HG03039 (cell line): Measurements from ENCODE around the gene IVNS1ABP.

ENCODE experiments used
- ATAC-seq: cut with Tn5 transposase; IDR thresholded peaks from one replicate; pipeline ENCODE4 v1.9.1; 2021; ENCODE audit warnings: mild to moderate bottlenecking, moderate library complexity; ENCODE audit not compliant: unreplicated experiment

The IVNS1ABP gene

GRCh38 chr1:185295091-185295490, 22.0 kb downstream of the IVNS1ABP start:
- no peak for ATAC-seq

DNA sequence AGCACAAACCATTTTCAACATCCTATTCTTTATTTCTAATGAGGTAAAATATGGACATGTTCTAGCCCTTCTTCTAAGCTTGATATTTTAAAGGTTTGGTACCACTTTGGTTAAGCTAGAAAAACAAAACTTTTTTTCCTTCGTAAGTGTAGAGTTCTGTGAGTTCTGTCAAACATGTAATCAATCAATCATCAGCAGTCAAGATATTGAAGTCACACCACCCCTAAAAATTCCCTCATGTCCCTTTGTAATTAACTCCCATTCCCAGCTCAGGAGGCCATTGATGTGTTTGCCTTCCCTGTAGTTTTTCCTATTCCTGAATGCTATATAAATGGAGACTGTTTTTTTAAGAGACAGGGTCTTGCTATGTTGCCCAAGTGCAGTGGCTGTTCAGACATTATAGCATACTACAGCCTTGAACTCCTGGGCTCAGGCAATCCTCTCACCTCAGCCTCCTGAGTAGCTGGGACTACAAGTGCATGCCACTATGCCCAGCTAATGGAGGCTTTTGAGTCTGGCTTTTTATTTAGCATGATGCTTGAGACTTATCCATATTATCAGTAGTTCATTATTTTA, 23.0 kb downstream of the IVNS1ABP start:
- ATAC-seq, result no peak

- ATAC-seq, result no peak
These were observed 24.8 kb downstream of the IVNS1ABP start for GRCh38 chr1:185292237-185292636.

DNA sequence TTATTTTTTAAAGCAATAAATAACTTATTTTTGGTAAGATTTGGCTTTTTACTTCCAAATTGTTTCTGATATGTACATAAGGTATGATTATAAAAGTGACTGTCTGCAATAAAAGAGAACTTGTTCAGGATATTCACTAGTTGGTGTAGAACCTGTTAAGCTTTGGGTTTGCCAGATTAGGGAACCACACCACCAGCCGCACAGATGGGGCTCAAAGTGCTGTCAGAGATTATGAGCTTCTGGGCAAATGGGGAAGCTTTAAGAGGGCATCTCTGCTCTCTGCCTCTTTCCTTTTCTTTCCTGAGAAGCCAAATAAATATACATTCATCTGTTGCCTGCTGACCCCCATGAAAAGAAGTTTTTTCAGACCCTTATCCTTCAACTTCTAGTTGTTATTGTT, 25.4 kb downstream of the IVNS1ABP start:
- no peak for ATAC-seq

- no peak for ATAC-seq
These were observed 25.9 kb downstream of the IVNS1ABP start for GRCh38 chr1:185291159-185291558.

DNA sequence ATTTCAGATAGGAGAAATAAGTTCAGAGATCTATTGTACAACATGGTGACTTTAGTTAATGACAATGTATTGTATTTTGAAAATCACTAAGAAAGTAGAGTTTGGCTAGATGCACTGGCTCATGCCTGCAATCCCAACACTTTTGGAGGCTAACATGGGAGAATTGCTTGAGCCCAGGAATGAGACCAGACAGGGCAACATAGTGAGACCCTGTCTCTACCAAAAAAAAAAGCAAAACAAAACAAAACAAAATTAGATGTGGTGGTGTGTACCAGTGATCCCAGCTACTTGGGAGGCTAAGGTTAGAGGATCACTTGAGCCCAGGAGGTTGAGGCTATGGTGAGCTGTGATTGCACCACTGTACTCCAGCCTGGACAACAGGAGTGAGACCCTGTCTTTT, 27.2 kb downstream of the IVNS1ABP start:
- ATAC-seq, result no peak

GRCh38 chr1:185288435-185288834, 28.6 kb downstream of the IVNS1ABP start:
- no peak for ATAC-seq

- no peak for ATAC-seq
These were observed 29.6 kb downstream of the IVNS1ABP start for GRCh38 chr1:185287451-185287850.

DNA sequence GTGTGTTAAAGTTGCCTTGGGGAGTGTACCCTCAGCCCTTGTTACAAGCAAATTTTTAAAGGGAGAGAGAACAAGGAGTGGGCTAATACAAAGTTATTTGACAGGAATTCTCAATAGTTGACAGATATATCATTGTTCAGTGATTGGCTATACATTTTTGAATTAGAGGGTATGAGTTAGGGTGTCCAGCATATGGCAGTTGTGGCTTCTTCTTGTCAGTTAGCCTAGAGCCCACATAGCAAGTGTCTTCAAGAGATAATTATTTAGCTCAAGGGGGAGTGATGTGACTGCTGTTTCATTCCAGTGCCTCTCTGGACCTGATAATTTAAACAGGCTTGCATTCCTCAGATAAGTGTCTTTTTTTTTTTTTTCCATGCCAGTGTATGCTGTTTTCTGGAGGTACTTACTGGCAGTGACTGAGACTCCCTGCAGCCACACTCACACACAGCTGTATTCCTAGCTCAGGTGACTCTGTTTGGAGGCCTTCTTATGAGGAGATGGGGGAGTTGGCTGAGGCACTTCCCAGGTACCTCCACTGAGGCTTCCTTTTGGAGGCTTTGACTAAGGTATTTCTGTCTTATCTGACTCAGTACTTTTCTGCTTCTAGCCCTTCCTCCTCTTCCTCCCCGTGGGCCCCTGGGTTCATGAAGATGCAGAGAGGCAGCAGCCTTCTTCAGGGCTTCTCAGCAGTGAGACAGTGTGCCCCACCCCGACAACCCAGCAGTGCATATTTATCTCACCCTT, 32.3 kb downstream of the IVNS1ABP start:
- no peak for ATAC-seq

DNA sequence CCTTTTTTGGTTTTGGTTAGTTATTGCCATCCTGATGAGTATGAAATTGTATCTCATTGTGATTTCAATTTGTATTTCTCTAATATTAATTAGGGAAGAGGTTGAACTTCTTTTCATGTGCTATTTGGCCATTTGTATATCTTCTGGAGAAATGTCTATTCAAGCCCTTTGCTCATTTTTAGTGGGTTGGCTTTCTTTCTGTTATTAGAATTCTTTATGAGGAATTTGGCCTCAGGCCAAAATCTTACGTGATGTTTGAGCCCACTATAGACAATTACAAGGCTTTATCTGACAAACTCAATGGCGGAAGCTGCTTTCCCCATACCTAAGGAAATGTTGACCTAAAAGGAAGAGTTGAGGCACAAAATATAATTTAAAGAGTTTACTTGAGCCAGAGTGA, 32.9 kb downstream of the IVNS1ABP start:
- no peak for ATAC-seq

DNA sequence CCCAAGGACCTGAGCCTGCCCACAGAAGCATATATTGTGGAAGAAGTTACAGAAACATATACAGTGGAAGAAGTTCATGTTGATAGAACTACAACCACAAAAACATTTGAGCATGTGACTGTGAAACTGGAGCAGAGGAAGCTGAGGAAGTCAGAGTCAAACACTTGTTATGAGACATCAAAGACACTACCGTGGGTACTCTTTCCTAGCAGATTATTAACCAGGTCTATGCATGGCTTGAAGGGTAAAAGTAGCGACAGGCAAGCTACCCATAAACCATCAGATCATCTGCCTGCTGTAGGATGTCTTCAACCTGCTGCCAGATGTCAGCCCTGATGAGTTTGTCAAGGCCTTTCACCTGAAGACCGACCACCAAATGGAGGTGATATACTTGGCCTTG, 35.8 kb downstream of the IVNS1ABP start:
- no peak for ATAC-seq

GRCh38 chr1:185280589-185280988, 36.5 kb downstream of the IVNS1ABP start:
- ATAC-seq, result no peak

GRCh38 chr1:185279571-185279970, 37.5 kb downstream of the IVNS1ABP start:
- ATAC-seq, result no peak

GRCh38 chr1:185271921-185272320, 45.1 kb downstream of the IVNS1ABP start:
- no peak for ATAC-seq

- ATAC-seq, result no peak
These were observed 48.7 kb downstream of the IVNS1ABP start for GRCh38 chr1:185268352-185268751.

GRCh38 chr1:185267701-185268100, 49.3 kb downstream of the IVNS1ABP start:
- no peak for ATAC-seq

- no peak for ATAC-seq
These were observed 49.7 kb downstream of the IVNS1ABP start for GRCh38 chr1:185267301-185267700.

- no peak for ATAC-seq
These were observed 51.7 kb downstream of the IVNS1ABP start for GRCh38 chr1:185265314-185265713.

- ATAC-seq, result no peak
These were observed 53.3 kb downstream of the IVNS1ABP start for GRCh38 chr1:185263780-185264179.

- ATAC-seq, result no peak
These were observed 53.8 kb downstream of the IVNS1ABP start for GRCh38 chr1:185263292-185263691.

DNA sequence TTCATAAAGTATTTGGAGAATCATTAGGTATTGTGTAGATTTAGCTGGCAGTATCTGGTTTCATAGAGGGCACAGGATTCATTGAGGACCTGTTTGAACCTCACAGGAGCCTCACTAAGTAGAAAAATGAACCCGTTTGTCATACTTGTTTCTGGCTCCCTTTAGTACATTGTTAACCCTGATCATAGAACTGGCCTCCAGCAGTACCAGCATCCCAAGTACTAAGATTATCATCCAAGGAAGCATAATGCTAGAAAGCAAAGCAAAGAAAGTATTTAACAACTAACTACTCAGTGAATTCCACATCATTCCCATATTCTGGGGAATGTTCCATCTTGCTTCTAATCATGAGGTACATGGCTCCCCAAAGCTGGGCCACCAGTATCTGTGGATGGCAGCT, 54.9 kb downstream of the IVNS1ABP start:
- no peak for ATAC-seq

GRCh38 chr1:185260611-185261010, 56.4 kb downstream of the IVNS1ABP start:
- no peak for ATAC-seq

- no peak for ATAC-seq
These were observed 58.4 kb downstream of the IVNS1ABP start for GRCh38 chr1:185258676-185259075.
